Activated gamma-delta T cell treated with Interleukin-2 at 50 U/mL for 16 hours (primary cell): ENCODE measurements around the gene LPAR5.
"Not testable (repeated sequence)": the region's sequence is repeated elsewhere in the genome, so short reads cannot be mapped to it uniquely, and the experiment has no call there.

Experiments
- DNase-seq: peaks from one replicate; pipeline ENCODE4 v3.0.0-alpha.2; 2020

The LPAR5 gene

DNA sequence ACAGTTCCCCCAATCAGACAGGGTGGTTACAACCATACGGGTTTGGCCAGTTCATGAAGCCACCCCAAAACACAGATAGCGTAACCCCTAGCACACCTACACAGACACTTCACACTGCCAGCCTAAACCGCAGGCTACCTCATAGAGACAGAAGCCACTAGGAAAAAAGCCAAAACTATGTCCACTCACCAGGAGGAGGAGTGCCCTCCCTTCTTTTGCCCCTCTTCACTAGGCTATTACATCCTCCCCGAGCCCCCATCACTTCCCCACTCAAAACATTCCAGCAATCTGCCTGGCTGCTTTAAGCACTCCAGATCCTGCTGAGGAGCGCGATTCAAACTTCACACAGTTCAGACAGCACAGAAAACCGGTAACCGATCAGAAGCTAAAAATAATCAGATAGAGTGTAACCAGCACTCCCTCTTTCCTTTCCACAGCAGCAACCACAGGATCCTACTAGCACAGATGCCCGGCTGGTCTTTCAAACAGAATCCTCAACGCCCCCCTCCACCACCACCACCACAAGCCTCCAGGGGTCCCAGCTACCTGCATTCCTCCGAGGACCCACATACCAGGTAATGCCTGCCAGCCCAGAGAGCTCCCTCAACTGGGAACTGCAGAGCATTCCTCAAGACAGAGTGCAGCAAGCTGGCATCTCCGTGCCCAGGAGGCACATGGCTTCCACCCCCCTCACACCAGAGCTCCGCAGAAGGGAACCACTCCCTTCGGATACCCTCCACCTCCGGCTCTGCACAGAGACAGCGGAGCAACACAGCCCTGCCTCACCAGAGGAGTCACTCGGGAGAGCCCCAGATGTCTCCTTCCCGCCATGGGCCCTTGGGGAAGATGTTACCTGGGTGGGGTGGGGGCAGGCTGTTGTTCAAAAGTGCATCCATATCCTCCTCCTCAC is 30.1 kb downstream of the LPAR5 start:
- peak; percentile 49 for DNase-seq

GRCh38 chr12:6604259-6605029 is 31.3 kb downstream of the LPAR5 start:
- no peak for DNase-seq

DNA sequence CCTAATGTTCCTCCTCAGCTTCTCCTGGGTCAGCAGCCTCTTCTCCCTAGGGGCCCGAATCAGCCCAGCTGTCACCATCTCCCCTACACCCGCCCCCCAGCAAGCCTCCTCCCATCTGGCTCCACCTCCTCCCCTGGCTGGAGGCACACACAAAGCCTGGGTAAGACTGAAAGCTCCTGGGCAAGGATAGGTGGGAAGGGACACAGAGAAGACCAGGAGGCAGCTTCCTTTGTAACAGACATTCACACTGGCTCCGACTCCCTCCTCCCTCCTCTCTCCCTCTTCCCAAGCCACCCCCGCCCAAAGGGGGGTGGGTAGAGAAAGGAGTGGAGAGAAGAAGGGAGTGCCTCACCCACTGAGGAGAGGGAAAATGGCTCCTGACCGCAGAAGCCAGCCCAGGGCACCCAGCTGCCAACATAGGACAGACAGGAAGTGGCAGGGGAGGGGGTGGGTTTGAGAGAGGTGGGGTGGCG is 32.6 kb downstream of the LPAR5 start:
- DNase-seq = peak; percentile 40

DNA sequence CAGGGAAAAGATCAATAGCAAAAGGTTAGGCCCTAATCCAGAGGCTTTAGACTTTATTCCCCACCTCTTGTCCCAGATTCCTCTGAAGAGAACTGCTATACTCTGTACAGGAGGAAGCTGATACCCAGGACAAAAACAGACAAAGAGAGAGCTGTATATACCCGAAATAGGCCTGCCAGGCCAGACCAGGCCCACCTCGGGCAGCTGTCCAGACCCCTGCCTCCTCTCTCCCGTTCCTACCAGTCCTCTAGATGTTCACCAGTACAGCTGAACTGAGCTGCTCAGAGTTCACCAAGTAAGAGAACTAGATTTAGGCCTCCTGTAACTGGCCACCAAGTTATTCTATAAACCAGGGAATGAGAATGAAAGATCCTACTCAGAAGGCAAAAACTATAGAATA is 33.2 kb downstream of the LPAR5 start:
- DNase-seq = no peak

GRCh38 chr12:6595673-6596072 is 40.1 kb downstream of the LPAR5 start:
- not testable (repeated sequence) for DNase-seq

GRCh38 chr12:6592087-6592486 is 43.7 kb downstream of the LPAR5 start:
- DNase-seq = no peak

GRCh38 chr12:6586569-6586968 is 49.2 kb downstream of the LPAR5 start:
- DNase-seq = not testable (repeated sequence)

DNA sequence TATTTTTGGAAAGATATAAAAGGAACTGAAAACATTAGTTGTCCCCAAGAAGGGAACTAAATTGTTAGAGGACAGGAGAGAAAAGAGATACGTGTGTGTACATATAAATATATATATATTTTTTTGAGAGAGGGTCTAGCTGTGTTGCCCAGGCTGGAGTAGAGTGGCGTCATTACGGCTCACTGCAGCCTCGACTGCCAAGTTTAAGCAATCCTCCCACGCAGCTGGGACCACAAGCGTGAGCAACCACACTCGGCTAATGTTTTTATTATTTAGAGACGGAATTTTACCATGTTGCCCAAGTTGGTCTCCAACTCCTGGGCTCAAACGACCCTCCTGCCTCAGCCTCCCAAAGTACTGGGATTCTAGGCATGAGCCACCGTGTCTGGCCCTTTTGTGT is 51.5 kb downstream of the LPAR5 start:
- no peak for DNase-seq

DNA sequence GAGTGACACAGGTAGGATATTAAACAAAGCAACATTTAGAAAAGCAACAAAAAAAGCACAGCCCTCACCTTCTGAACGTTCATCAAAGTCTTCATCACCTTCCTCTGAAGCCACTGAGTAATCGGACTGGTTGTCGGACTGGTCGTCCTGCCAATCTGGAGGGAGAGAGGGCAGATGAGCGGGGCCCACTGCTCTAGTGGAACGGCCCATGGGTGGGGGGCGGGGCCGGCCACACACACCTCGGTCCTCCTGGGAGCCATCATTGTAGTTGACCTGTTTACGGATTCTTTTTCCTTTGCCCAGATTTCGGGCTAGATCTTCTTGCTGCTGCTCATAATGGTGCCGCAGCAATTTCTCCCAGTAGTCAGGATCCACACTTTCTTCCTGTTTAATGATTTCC is 52.8 kb downstream of the LPAR5 start:
- no peak for DNase-seq

DNA sequence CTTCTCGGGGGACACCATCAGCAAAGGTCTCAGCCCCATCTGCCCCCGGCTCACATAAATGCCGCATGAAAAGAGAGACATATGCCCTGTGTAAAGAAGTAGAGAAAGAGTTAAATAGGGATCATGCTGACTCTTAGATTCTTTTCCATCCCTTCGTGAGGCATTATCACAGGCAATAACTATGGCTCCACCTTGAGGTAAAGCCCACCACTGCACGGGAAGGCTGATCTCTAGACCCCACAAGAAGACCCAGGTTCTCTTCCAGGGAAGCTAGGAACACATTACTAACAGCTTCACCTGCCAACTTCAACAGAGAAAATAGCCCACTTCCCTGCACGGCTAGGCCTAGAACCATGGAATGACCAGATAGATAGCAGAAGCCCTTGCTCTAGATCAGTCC is 53.6 kb downstream of the LPAR5 start:
- DNase-seq = no peak

DNA sequence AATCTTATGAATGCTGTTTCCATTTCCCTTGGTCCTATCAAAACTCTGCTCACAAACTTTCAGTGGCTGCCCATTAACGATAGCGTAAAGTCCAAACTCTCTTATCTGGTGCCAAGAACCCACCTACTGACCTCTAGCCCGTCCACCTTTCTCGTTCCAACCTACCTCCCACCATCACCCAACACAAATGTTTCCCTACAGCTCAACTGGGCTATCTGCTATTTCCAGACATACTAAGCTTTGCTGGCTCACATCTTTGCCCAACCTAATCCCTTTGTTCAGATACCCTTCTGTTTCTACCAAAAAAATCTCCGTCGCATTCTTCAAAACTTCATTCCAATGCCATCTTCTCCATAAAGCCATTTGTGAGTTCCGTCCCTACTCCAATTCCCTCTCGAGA is 60.1 kb downstream of the LPAR5 start:
- no peak for DNase-seq

- DNase-seq = no peak
These were observed 61.0 kb downstream of the LPAR5 start for GRCh38 chr12:6574576-6575295.

DNA sequence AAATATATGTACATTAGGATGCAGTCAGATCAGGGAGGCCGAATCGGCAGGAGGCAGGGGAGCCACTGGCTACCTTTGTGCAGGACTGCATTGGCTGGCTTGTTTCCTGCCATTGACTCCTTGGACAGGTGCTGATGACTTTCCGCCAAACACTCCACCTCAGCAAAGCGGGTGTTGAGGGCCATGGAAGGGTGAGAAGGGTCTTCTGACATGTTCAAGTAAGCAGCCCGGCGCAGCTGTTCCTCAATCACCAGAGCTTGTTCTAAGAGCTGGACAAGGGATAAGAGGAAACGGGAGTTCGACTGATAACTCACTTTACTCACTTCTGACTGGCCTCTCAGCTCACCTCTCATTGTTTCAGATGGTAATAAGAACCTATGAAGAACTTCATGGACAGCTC is 62.8 kb downstream of the LPAR5 start:
- DNase-seq = no peak

- DNase-seq = peak; percentile 26
These were observed 65.4 kb downstream of the LPAR5 start for GRCh38 chr12:6570264-6570887.

DNA sequence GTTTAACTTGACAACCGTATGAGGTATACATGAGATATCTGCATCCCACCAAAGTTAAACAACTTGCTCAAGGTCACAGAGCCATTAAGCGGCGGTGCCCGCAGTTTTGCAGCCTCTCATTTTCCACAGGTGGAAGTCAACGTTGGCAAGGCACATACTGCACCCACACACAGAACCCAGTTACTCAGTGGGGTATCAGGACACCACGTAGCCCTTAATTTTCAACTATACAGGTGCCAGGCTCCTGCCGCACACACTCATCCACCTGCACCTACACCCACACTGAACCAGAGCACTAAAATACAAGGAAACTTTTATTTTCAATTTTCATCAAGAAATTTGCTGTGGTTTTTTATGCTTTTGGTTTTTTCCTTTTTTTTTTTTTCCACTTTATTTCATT is 66.0 kb downstream of the LPAR5 start:
- no peak for DNase-seq

- DNase-seq = no peak
These were observed 66.4 kb downstream of the LPAR5 start for GRCh38 chr12:6569312-6569711.
